ENCODE results near the gene MRS2.

The MRS2 gene

DNA sequence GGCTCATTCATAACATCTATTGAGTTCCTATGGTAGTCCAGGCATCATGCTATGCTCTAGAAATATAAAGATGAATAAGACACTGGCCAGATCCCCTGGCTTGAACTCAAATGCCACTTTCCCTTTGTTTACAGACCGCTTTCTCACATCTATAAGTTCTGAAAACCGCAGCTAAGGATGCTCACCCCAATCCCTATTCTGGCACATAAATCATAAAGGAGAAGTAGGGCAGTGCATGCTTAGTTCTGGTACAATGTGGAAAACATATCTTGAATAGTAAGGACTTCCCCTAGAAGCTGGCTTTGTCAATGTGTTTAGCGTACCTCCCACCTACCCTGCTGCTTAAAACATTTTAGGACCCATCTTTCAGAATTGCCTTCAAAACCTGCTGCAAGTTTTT is 26.4 kb downstream of the MRS2 start:
- no peaks in the 10 kb centered on the region for H4K20me1 ChIP-seq (ENCODE audit: insufficient read depth, low read length)
- no peaks in the 10 kb centered on the region for H3K4me1 ChIP-seq (ENCODE audit: low read length)
- no peaks in the 10 kb centered on the region for H3K9me2 ChIP-seq (replicated peaks; ENCODE audit: insufficient read depth, low read length)
- H3K36me3 ChIP-seq (replicated peaks; ENCODE audit: insufficient read depth, low read length), result peaks cover 2% of the 10 kb centered on the region; the same call in 1 of the 2 replicates
- no peaks in the 10 kb centered on the region for H3K9me3 ChIP-seq (replicated peaks; ENCODE audit: insufficient read depth, low read length)
- H3K9ac ChIP-seq (ENCODE audit: low read length), result no peak overlapping the region
- H3K27ac ChIP-seq (ENCODE audit: low read length), result no peak overlapping the region
- peaks cover 4% of the 10 kb centered on the region; the same call in 1 of the 2 replicates for H3F3A ChIP-seq (ENCODE audit: insufficient read depth, low read length)
- H2AFZ ChIP-seq (ENCODE audit: low read length), result no peak overlapping the region
- H3K79me2 ChIP-seq (ENCODE audit: low read length), result no peaks in the 10 kb centered on the region
- no peaks in the 10 kb centered on the region for H3K27me3 ChIP-seq (replicated peaks; ENCODE audit: insufficient read depth, low read length)
- TF ChIP-seq EZH2phosphoT487 (IDR thresholded peaks at IDR 0.05; ENCODE audit: low read length), result no peak
- H3K4me2 ChIP-seq (ENCODE audit: low read depth, low read length), result no peak overlapping the region
- H3K4me3 ChIP-seq (ENCODE audit: low read length), result no peak overlapping the region
- DNase-seq, result no peak

- Histone ChIP-seq H3F3A (ENCODE audit: insufficient read depth, low read length) (peaks cover 4% of the 10 kb centered on the region; the same call in 1 of the 2 replicates), H3K9ac (ENCODE audit: low read length) (no peak overlapping the region), H3K27me3 (replicated peaks; ENCODE audit: insufficient read depth, low read length) (no peaks in the 10 kb centered on the region), H3K79me2 (ENCODE audit: low read length) (no peaks in the 10 kb centered on the region), H3K4me1 (ENCODE audit: low read length) (no peaks in the 10 kb centered on the region), H3K27ac (ENCODE audit: low read length) (no peak overlapping the region), H3K9me3 (replicated peaks; ENCODE audit: insufficient read depth, low read length) (no peaks in the 10 kb centered on the region), H3K4me3 (ENCODE audit: low read length) (no peak overlapping the region), H3K36me3 (replicated peaks; ENCODE audit: insufficient read depth, low read length) (0 out of 2 replicates have a peak, but pooled peaks cover 2% of the 10 kb centered on the region), H3K4me2 (ENCODE audit: low read depth, low read length) (no peak overlapping the region), H4K20me1 (ENCODE audit: insufficient read depth, low read length) (no peaks in the 10 kb centered on the region), H3K9me2 (replicated peaks; ENCODE audit: insufficient read depth, low read length) (no peaks in the 10 kb centered on the region), H2AFZ (ENCODE audit: low read length) (no peak overlapping the region)
- no peak for DNase-seq
- TF ChIP-seq EZH2phosphoT487 (IDR thresholded peaks at IDR 0.05; ENCODE audit: low read length) (no peak), CTCF (IDR thresholded peaks at IDR 0.05; ENCODE audit: low read length) (no peak), EZH2 (optimal IDR thresholded peaks at IDR 0.05; ENCODE audit: low read depth, low read length) (no peak)
Observed at GRCh38 chr6:24430086-24430485, 27.4 kb downstream of the MRS2 start.

DNA sequence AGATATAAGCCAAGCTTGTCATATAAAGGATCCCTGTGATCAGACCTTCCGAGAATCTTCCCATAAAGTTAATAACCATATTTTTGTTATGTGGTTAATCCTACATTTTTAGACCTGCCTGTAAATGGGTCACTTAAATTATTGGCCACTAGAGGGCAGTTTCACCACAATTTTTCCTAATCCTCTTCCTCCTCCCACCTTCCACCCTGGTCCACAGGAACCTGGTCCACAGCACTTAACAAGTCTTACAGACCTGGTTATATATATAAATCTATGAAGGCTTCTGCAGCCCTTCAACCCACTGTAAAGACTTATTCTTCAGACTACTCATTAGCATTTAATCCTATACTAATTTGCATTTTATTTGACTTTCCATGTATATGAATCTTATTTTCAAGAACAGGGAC is 28.3 kb downstream of the MRS2 start:
- H3K4me3 ChIP-seq (ENCODE audit: low read length), result no peak overlapping the region
- no peak overlapping the region for H3K27ac ChIP-seq (ENCODE audit: low read length)
- H3K4me2 ChIP-seq (ENCODE audit: low read depth, low read length), result no peak overlapping the region
- peaks cover 4% of the 10 kb centered on the region; the same call in 1 of the 2 replicates for H3F3A ChIP-seq (ENCODE audit: insufficient read depth, low read length)
- H2AFZ ChIP-seq (ENCODE audit: low read length), result no peak overlapping the region
- 0 out of 2 replicates have a peak, but pooled peaks cover under 1% of the 10 kb centered on the region for H3K4me1 ChIP-seq (ENCODE audit: low read length)
- no peaks in the 10 kb centered on the region for H3K27me3 ChIP-seq (replicated peaks; ENCODE audit: insufficient read depth, low read length)
- H4K20me1 ChIP-seq (ENCODE audit: insufficient read depth, low read length), result no peaks in the 10 kb centered on the region
- H3K36me3 ChIP-seq (replicated peaks; ENCODE audit: insufficient read depth, low read length), result no peaks in the 10 kb centered on the region
- no peaks in the 10 kb centered on the region for H3K9me3 ChIP-seq (replicated peaks; ENCODE audit: insufficient read depth, low read length)
- no peaks in the 10 kb centered on the region for H3K79me2 ChIP-seq (ENCODE audit: low read length)
- H3K9ac ChIP-seq (ENCODE audit: low read length), result no peak overlapping the region
- no peaks in the 10 kb centered on the region for H3K9me2 ChIP-seq (replicated peaks; ENCODE audit: insufficient read depth, low read length)
- TF ChIP-seq EZH2phosphoT487 (IDR thresholded peaks at IDR 0.05; ENCODE audit: low read length) (no peak), EZH2 (optimal IDR thresholded peaks at IDR 0.05; ENCODE audit: low read depth, low read length) (no peak), CTCF (IDR thresholded peaks at IDR 0.05; ENCODE audit: low read length) (peak; percentile 70)
- peak; percentile 43 for DNase-seq

GRCh38 chr6:24432611-24433010 is 29.9 kb downstream of the MRS2 start:
- TF ChIP-seq CTCF (IDR thresholded peaks at IDR 0.05; ENCODE audit: low read length), result no peak
- no peak for TF ChIP-seq EZH2 (optimal IDR thresholded peaks at IDR 0.05; ENCODE audit: low read depth, low read length)
- no peak for TF ChIP-seq EZH2phosphoT487 (IDR thresholded peaks at IDR 0.05; ENCODE audit: low read length)
- Histone ChIP-seq H3K9me3 (replicated peaks; ENCODE audit: insufficient read depth, low read length) (no peaks in the 10 kb centered on the region), H3K9ac (ENCODE audit: low read length) (no peak overlapping the region), H3K9me2 (replicated peaks; ENCODE audit: insufficient read depth, low read length) (no peaks in the 10 kb centered on the region), H3F3A (ENCODE audit: insufficient read depth, low read length) (peaks cover 4% of the 10 kb centered on the region; the same call in 1 of the 2 replicates), H3K27ac (ENCODE audit: low read length) (no peak overlapping the region), H3K4me3 (ENCODE audit: low read length) (no peak overlapping the region), H3K36me3 (replicated peaks; ENCODE audit: insufficient read depth, low read length) (no peaks in the 10 kb centered on the region), H3K4me2 (ENCODE audit: low read depth, low read length) (no peak overlapping the region), H4K20me1 (ENCODE audit: insufficient read depth, low read length) (no peaks in the 10 kb centered on the region), H2AFZ (ENCODE audit: low read length) (no peak overlapping the region), H3K27me3 (replicated peaks; ENCODE audit: insufficient read depth, low read length) (no peaks in the 10 kb centered on the region), H3K79me2 (ENCODE audit: low read length) (no peaks in the 10 kb centered on the region), H3K4me1 (ENCODE audit: low read length) (0 out of 2 replicates have a peak, but pooled peaks cover 4% of the 10 kb centered on the region)
- no peak for DNase-seq
